ENCODE measurements around the gene SUSD4.

The SUSD4 gene

DNA sequence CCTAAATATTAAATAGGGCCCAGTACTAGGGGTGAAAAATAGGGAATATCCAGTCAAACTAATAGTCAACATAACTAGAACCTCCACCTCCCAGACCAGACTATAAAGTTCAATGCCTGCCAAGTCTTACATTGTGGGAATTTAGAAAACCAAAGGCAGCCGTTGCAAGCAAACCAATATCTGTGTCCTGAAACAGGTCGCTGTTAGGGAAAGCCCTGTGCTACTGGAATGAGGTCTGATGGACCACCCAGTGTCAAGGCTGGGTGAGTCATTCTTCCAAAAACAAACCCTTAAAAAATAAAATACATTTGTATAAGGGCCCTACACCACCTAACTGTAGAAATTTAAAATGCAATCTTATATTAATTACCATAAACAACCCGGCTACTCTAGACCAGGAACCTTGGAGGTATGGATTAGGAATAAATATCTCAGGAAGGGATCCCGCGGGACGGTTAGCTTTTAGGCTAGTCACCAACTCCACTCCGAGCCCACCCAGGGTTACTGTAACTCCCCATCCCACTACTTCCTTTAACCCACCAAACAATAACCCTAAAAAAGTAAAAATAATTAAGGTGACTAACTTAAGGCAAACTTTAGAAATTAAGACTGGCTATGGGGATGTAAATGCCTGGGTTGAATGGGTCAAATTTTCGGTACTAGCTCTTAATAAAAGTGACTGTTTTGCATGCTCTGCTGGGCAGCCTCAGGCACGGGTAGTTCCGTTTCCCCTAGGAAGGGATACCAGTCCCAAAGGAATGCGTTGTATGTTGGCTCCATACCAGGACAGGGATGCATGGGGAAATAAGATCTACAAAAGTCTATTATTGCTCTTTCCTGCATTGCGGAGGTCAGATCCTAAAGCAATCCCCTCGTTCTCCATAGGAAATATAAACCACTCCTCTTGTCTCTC lies 155.6 kb downstream of the SUSD4 start:
- no peak overlapping the region for H3K4me3 ChIP-seq (replicated peaks; ENCODE audit: low read depth, low read length)
- TF ChIP-seq, protein P1, sequence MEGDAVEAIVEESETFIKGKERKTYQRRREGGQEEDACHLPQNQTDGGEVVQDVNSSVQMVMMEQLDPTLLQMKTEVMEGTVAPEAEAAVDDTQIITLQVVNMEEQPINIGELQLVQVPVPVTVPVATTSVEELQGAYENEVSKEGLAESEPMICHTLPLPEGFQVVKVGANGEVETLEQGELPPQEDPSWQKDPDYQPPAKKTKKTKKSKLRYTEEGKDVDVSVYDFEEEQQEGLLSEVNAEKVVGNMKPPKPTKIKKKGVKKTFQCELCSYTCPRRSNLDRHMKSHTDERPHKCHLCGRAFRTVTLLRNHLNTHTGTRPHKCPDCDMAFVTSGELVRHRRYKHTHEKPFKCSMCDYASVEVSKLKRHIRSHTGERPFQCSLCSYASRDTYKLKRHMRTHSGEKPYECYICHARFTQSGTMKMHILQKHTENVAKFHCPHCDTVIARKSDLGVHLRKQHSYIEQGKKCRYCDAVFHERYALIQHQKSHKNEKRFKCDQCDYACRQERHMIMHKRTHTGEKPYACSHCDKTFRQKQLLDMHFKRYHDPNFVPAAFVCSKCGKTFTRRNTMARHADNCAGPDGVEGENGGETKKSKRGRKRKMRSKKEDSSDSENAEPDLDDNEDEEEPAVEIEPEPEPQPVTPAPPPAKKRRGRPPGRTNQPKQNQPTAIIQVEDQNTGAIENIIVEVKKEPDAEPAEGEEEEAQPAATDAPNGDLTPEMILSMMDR (IDR thresholded peaks at IDR 0.05; ENCODE audit: low read length, missing control alignments), result no peak
- no peak for DNase-seq (ENCODE audit: low read depth)

DNA sequence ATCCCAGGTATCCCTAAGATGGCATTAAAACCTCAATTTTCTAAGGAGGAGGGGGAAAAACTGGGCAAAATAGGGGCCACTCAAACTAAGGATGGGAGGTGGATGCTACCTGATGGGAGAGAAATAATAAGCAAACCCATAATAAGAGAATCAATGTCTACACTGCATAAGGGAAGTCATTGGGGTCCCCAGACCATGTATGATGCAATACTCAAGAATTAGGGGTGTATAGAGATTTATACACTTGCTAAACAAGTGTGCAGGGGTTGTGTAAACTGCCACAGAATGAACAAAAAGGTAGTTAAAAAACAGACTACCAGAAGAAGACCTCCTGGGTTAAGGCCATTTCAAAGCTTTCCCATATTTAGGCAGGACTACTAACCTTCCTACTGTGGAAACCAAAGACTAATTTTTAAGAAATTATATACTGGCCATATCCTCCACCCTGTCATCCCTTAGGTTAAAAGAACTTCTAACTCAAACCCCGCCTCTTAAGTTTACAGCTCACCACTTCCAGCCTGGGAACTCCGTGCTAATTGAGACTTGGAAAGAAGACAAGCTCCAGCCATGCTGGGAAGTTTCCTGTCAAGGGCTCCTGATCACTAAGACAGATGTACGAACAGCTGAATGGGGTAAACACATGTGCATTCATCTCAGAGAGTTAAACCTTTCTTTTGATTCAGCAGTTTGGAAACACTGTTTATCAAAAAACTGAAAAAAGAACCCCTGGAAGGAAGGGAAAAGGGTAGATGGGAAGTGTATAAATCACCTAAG lies 156.5 kb downstream of the SUSD4 start:
- TF ChIP-seq, protein P1 (IDR thresholded peaks at IDR 0.05; ENCODE audit: low read length, missing control alignments), result no peak
- H3K4me3 ChIP-seq (replicated peaks; ENCODE audit: low read depth, low read length), result no peak overlapping the region
- DNase-seq (ENCODE audit: low read depth), result no peak

DNA sequence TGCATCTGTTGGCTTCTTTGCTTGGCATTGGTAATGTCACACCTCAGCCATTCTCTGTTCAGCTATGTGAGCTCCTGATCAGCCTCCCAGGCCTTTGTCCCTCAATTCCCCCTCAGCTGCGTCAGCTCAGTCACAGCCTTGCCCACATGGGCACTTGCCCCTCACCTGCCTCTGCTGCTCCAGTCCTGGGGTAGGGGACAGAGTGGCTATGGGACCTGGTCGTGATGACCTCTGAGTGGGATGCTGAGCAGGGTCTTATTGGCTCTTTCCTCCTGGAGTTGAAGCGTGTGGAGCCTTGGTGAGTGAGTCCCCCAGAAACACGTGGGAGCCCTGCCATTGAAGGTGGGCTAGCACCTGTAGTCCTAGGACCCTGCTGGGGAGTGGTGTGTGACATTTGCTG lies 159.6 kb downstream of the SUSD4 start:
- H3K4me3 ChIP-seq (replicated peaks; ENCODE audit: low read depth, low read length), result no peak overlapping the region
- DNase-seq (ENCODE audit: low read depth), result no peak
- TF ChIP-seq, protein P1 (IDR thresholded peaks at IDR 0.05; ENCODE audit: low read length, missing control alignments), result no peak

DNA sequence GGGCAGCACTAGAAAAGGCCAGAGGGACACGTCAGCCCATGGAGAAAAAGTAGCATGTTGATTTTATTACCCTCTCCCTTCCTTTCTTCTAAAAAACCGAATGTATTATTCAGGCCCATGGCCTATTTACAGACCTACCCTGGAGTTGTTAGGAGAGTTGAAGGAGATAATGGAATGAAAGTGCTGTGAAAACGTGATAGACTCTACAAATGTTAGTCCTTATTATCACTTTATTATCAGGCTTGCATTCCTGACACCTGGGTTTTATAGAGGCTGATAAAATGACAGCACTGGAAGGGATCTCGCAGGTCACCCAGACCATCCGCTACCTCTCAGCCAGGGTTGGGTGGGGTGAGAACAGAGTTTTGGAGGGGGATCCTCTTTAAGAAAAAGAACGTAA lies 160.3 kb downstream of the SUSD4 start:
- no peak for DNase-seq (ENCODE audit: low read depth)
- TF ChIP-seq, protein P1 (IDR thresholded peaks at IDR 0.05; ENCODE audit: low read length, missing control alignments), result no peak
- H3K4me3 ChIP-seq (replicated peaks; ENCODE audit: low read depth, low read length), result no peak overlapping the region

DNA sequence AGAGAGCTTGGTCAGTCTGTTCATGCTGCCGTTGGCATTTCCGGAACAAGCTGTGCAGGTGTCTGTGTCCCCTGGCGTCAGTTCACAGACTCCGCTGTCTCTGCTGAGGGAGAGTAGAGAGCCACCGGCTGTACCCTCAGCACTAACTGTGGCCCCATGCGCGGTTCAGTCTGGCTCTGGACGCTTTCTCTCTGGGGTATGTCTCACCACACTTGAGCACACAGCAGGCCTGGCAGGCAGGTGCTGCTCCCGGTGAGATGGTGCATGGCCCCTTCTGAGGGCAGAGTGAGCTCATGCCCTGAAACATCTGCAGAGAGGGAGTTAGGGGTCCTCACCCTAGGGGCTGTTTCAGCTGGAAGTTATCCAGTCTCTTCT lies 161.0 kb downstream of the SUSD4 start:
- no peak for DNase-seq (ENCODE audit: low read depth)
- TF ChIP-seq, protein P1 (IDR thresholded peaks at IDR 0.05; ENCODE audit: low read length, missing control alignments), result no peak
- no peak overlapping the region for H3K4me3 ChIP-seq (replicated peaks; ENCODE audit: low read depth, low read length)

DNA sequence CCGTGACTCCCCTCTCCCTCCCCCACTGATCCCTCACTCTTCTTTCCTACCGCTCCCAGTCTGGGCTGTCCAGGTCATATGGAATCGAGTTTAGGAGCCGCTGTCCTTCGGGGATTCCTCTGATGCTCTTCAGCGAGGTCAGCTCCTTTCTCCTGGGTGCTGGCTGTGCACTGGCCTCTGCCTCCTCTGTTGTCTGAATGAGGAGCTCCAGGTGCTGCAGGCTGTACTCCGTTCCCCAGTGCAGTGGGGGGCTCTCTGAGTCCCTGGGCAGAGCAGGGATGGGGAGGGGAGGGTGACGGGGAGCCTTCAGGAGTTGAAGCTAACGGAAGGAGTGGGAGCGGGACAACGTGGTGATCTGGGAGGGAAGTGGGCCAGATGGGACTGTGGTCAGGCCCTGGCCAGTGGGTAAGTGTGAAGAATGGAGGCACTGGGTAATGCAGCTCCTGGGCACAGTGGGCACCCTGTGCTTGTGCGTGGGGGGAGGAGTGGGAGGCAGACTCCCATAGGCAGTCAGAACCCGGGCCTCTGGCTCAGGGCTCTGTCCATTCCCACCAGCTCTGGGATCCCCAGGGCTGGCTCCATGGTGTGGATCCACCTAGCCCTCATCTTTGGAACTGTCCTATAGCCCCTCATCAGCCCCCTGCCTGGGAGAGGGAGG lies 161.5 kb downstream of the SUSD4 start:
- H3K4me3 ChIP-seq (replicated peaks; ENCODE audit: low read depth, low read length), result no peak overlapping the region
- TF ChIP-seq, protein P1 (IDR thresholded peaks at IDR 0.05; ENCODE audit: low read length, missing control alignments), result no peak
- no peak for DNase-seq (ENCODE audit: low read depth)

Measured in fibroblast of pulmonary artery (primary cell).